ENCODE data around the gene CDH2. TPM values are rescaled to one million over a fixed set of nuclear protein-coding genes. Genes with fewer than 3 reads are reported as not detected.

The CDH2 gene
- total RNA-seq, 1 donor from 2014 or later, result 234 TPM

- Mint-ChIP-seq H3K4me1 (peaks cover 6% of the 10 kb centered on the region), H3K27me3 (ENCODE audit: low read depth) (no peaks in the 10 kb centered on the region), H3K36me3 (ENCODE audit: low read depth) (peaks cover 23% of the 10 kb centered on the region), H3K9me3 (peaks cover 8% of the 10 kb centered on the region), H3K4me3 (no peak overlapping the region), H3K27ac (ENCODE audit: unreplicated experiment) (no peak overlapping the region)
- no peak for DNase-seq (ENCODE audit: low read depth, low spot score)
- TF ChIP-seq CTCF (conservative IDR thresholded peaks at IDR 0.05), result no peak
Observed at GRCh38 chr18:28099237-28099636, 77.7 kb downstream of the CDH2 start.

- H3K36me3 Mint-ChIP-seq (ENCODE audit: low read depth), result peaks cover 15% of the 10 kb centered on the region
- peaks cover 8% of the 10 kb centered on the region for H3K9me3 Mint-ChIP-seq
- no peak overlapping the region for H3K27ac Mint-ChIP-seq (ENCODE audit: unreplicated experiment)
- no peak for DNase-seq (ENCODE audit: low read depth, low spot score)
- TF ChIP-seq CTCF (conservative IDR thresholded peaks at IDR 0.05), result no peak
- H3K4me3 Mint-ChIP-seq, result no peak overlapping the region
- H3K27me3 Mint-ChIP-seq (ENCODE audit: low read depth), result no peaks in the 10 kb centered on the region
- H3K4me1 Mint-ChIP-seq, result peaks cover 30% of the 10 kb centered on the region
Observed at GRCh38 chr18:28095631-28096030, 81.3 kb downstream of the CDH2 start.

- Mint-ChIP-seq H3K36me3 (ENCODE audit: low read depth) (peaks cover 12% of the 10 kb centered on the region), H3K4me3 (no peak overlapping the region), H3K27me3 (ENCODE audit: low read depth) (no peaks in the 10 kb centered on the region), H3K9me3 (peaks cover 8% of the 10 kb centered on the region), H3K27ac (ENCODE audit: unreplicated experiment) (no peak overlapping the region), H3K4me1 (peaks cover 35% of the 10 kb centered on the region)
- no peak for DNase-seq (ENCODE audit: low read depth, low spot score)
- TF ChIP-seq CTCF (conservative IDR thresholded peaks at IDR 0.05), result no peak
Observed at GRCh38 chr18:28095041-28095440, 81.9 kb downstream of the CDH2 start.

GRCh38 chr18:28091197-28091596 lies 85.7 kb downstream of the CDH2 start:
- Mint-ChIP-seq H3K36me3 (ENCODE audit: low read depth) (no peaks in the 10 kb centered on the region), H3K27ac (ENCODE audit: unreplicated experiment) (no peak overlapping the region), H3K9me3 (no peaks in the 10 kb centered on the region), H3K27me3 (ENCODE audit: low read depth) (no peaks in the 10 kb centered on the region), H3K4me1 (peaks cover 62% of the 10 kb centered on the region), H3K4me3 (no peak overlapping the region)
- DNase-seq (ENCODE audit: low read depth, low spot score), result no peak
- no peak for TF ChIP-seq CTCF (conservative IDR thresholded peaks at IDR 0.05)

GRCh38 chr18:28088477-28088876 lies 88.5 kb downstream of the CDH2 start:
- peak overlapping the region; percentile 89 for H3K27ac Mint-ChIP-seq (ENCODE audit: unreplicated experiment)
- H3K4me1 Mint-ChIP-seq, result peaks cover 87% of the 10 kb centered on the region
- no peak for DNase-seq (ENCODE audit: low read depth, low spot score)
- no peaks in the 10 kb centered on the region for H3K36me3 Mint-ChIP-seq (ENCODE audit: low read depth)
- TF ChIP-seq CTCF (conservative IDR thresholded peaks at IDR 0.05), result no peak
- peak overlapping the region; percentile 64 for H3K4me3 Mint-ChIP-seq
- H3K27me3 Mint-ChIP-seq (ENCODE audit: low read depth), result no peaks in the 10 kb centered on the region
- no peaks in the 10 kb centered on the region for H3K9me3 Mint-ChIP-seq

Measured in neural crest cell (in vitro differentiated cells).